AG09309 (cell line): ENCODE results near the gene AMER3.

Source experiments
- DNase-seq: peaks from one replicate; pipeline ENCODE4 v3.0.0-alpha.2; 2010; ENCODE audit warnings: low read depth
- H3K4me3 ChIP-seq: 2 replicates; pipeline ENCODE4 v1.5.1; 2011; ENCODE audit warnings: mild to moderate bottlenecking, low read depth, low read length, moderate library complexity; ENCODE audit not compliant: control insufficient read depth
- CTCF ChIP-seq: IDR thresholded peaks from 2 replicates; pipeline ENCODE4 v1.5.1; 2011; ENCODE audit warnings: mild to moderate bottlenecking, low read depth, low read length, inconsistent platforms; ENCODE audit not compliant: insufficient read depth, control insufficient read depth; ENCODE audit errors: missing control alignments

Gene AMER3

GRCh38 chr2:130767408-130767775, 12.1 kb downstream of the AMER3 start:
- TF ChIP-seq CTCF = no peak
- no peak overlapping the region for H3K4me3 ChIP-seq
- DNase-seq = no peak

DNA sequence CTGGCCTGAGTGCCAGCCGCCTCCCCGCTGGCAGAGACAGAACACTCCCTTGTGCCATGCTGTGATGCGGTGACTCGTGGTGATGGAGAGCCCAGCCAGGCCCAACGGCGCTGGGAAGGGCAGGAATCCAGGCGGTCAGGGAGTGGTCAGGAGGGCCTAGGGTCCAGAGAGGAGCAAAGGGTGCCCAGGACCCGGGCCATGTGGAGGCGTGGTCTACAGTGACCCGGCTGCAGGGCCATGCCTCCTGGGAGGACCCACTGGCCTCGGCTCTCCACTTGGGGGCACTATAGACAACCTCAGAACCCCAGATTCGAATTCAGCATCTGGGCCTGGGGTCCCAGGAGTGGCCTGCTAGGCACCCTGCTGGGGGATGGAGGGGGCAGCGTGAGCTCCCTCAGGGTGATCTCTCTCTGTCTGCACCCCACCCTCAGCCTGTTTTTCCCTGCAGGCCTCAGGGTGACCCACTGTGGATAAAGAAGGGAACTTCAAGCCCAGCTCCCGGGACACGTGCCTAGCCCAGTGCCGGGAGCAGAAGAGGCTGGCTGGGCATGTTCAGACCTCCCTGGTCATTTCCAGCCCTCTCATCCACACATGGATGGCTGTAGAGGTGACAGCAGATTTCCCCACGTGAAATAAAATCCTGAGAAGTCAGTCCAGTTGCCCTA, 13.0 kb downstream of the AMER3 start:
- no peak for DNase-seq
- no peak for TF ChIP-seq CTCF
- no peak overlapping the region for H3K4me3 ChIP-seq

- no peak for TF ChIP-seq CTCF
- no peak for DNase-seq
- H3K4me3 ChIP-seq = no peak overlapping the region
Measured at GRCh38 chr2:130769343-130769907, 14.1 kb downstream of the AMER3 start.

DNA sequence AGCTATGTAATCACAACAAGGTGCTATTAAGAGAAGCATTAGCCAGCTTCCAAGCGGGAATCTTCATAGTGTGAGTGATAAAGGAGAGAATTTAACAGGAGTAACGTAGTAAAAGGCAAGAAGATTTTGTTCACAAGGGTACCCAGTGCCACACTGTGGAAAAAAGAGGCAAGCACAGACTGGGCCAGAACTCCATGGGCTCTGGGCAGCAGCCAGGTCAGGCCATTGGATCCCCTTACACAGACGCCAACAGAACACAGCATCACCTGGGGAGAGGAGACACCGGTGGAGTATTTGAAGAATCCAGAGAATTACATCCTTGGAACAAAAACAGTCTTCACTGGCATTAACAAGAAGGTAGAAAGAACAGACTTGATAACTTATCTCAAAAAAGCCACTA, 21.2 kb downstream of the AMER3 start:
- TF ChIP-seq CTCF = no peak
- DNase-seq = no peak
- no peak overlapping the region for H3K4me3 ChIP-seq

DNA sequence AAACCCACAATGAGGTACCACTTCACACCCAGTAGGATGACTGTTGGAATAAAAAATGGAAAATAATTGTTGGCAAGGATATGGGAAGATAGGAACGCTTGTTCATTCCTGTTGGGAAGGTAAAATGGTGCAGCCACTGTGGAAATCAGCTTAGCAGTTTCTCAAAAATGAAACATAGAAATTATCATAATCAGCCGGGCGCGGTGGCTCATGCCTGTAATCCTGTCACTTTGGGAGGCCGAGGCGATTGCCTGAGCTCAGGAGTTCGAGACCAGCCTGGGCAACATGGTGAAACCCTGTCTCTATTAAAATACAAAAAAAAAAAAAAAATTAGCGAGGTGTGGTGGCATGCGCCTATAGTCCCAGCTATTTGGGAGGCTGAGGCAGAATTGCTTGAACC, 23.4 kb downstream of the AMER3 start:
- no peak for DNase-seq
- TF ChIP-seq CTCF = no peak
- no peak overlapping the region for H3K4me3 ChIP-seq

DNA sequence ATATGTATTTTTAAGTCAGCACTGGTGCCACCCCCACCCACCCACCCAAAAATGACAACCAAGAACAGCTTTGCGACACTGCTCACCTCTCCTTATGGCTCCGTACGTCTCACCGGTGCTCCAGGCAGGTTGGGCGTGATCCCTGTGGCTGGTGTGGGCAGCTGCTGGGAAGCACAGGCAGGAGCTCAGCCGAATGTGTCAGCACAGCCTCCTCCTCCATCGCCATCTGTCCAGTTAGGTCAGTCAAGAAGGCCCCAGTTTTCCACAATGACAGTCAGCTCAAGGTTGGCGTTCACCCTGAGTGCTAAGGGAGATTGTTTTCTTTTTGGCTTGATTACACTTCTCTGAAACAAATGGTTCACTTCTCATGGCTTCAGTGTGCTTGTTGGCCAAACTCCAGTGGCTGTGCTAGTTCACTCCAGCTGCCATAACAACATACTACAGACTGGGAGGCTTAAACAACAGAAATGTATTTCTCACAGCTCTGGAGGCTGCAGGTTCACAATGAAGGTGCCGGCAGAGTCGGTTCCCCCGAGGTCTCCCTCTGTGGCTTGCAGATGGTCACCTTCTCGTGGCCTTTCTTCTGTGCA, 30.2 kb downstream of the AMER3 start:
- no peak for TF ChIP-seq CTCF
- no peak for DNase-seq
- H3K4me3 ChIP-seq = no peak overlapping the region
